B cell (primary cell): ENCODE data around the gene KRTCAP2. TPM values are rescaled to one million over a fixed set of nuclear protein-coding genes. Genes with fewer than 3 reads are reported as not detected.

Experiments used
- ATAC-seq: fragments of 200-7000 bp; cut with Tn5 transposase; one replicate; pipeline ENCODE4 v1.10.0; 2021; ENCODE audit warnings: low read depth, mild to moderate bottlenecking, moderate number of reproducible peaks, moderate library complexity
- CTCF ChIA-PET: fragments of 350-600 bp; sonication (Branson Sonifier 250); formaldehyde crosslinking; loops from one replicate; lab custom pipeline; 2021; ENCODE audit warnings: antibody characterized with exemption, inconsistent platforms; lab: Charles Lee
- POLR2A ChIA-PET: fragments of 350-600 bp; sonication (Branson Sonifier 250); formaldehyde crosslinking; loops from one replicate; lab custom pipeline; 2021; ENCODE audit warnings: antibody characterized with exemption; lab: Charles Lee
- DNase-seq: peaks from one replicate; pipeline ENCODE4 v3.0.0; 2013
- H2AFZ ChIP-seq: 2 replicates; pipeline ENCODE4 v1.6.1; 2012; ENCODE audit warnings: mild to moderate bottlenecking, low read depth, low read length; ENCODE audit not compliant: insufficient read depth, poor library complexity, severe bottlenecking
- H3K27ac ChIP-seq, 2 donors: 1 replicate in 1 of 2; 2 replicates in 1 of 2; pipeline ENCODE4 v1.5.1; 2012 to 2013; ENCODE audit warnings: low read length in 2 of 2, mild to moderate bottlenecking in 2 of 2, moderate library complexity in 1 of 2
- H3K27me3 ChIP-seq, 4 experiments: fragments of 200-600 bp in 1 of 4; sonication (generic) in 1 of 4; replicated peaks in 1 of 4; 1 replicate in 2 of 4; 2 replicates in 2 of 4; pipeline versions ENCODE4 v1.6.1 to v1.7.0; 2013 to 2016; ENCODE audit warnings: low read length in 3 of 4, mild to moderate bottlenecking in 2 of 4, mixed read lengths in 1 of 4, moderate library complexity in 1 of 4; ENCODE audit not compliant: insufficient read depth in 4 of 4, control insufficient read depth in 3 of 4; ENCODE audit errors: control extremely low read depth in 1 of 4
- H3K36me3 ChIP-seq, 2 experiments: replicated peaks in 1 of 2; 1 replicate in 1 of 2; 2 replicates in 1 of 2; pipeline versions ENCODE4 v1.6.1 to v1.7.1; 2013; ENCODE audit warnings: low read length in 1 of 2; ENCODE audit not compliant: insufficient read depth in 2 of 2, control insufficient read depth in 1 of 2; ENCODE audit errors: control extremely low read depth in 1 of 2, extremely low read depth in 1 of 2
- H3K4me1 ChIP-seq, 2 donors: fragments of 200-600 bp in 1 of 2; sonication (generic) in 1 of 2; 1 replicate in 1 of 2; 2 replicates in 1 of 2; pipeline versions ENCODE4 v1.5.1 to v1.6.1; 2013 to 2017; ENCODE audit warnings: low read length in 2 of 2; ENCODE audit not compliant: control insufficient read depth in 2 of 2, insufficient read depth in 2 of 2
- H3K4me2 ChIP-seq: replicated peaks from 2 replicates; pipeline ENCODE3; 2012; ENCODE audit warnings: mild to moderate bottlenecking, low read depth, low read length; ENCODE audit not compliant: poor library complexity, severe bottlenecking
- H3K4me3 ChIP-seq, 5 experiments: fragments of 200-600 bp in 1 of 5; sonication (generic) in 1 of 5; 1 replicate in 3 of 5; 2 replicates in 2 of 5; pipeline versions ENCODE4 v1.5.1 to v1.7.0; 2011 to 2016; ENCODE audit warnings: low read length in 4 of 5, mild to moderate bottlenecking in 4 of 5, low read depth in 2 of 5, control low read depth in 1 of 5, moderate library complexity in 1 of 5; ENCODE audit not compliant: insufficient read depth in 1 of 5; ENCODE audit errors: control extremely low read depth in 1 of 5, extremely low read depth in 1 of 5
- H3K79me2 ChIP-seq: fragments of 200-600 bp; sonication (generic); one replicate; pipeline ENCODE4 v1.6.0; 2016; ENCODE audit warnings: low read length; ENCODE audit not compliant: control insufficient read depth, insufficient read depth
- H3K9ac ChIP-seq: fragments of 200-600 bp; sonication (generic); 2 replicates; pipeline ENCODE4 v1.6.1; 2017; ENCODE audit warnings: mild to moderate bottlenecking, low read length, moderate library complexity
- H3K9me3 ChIP-seq, 3 donors: one replicate each; pipeline versions ENCODE4 v1.6.1 to v1.7.1; 2013; ENCODE audit warnings: low read length in 2 of 3; ENCODE audit not compliant: control insufficient read depth in 2 of 3, insufficient read depth in 1 of 3; ENCODE audit errors: control extremely low read depth in 1 of 3
- H4K20me1 ChIP-seq: 2 replicates; pipeline ENCODE4 v1.6.0; 2012; ENCODE audit warnings: mild to moderate bottlenecking, low read length; ENCODE audit not compliant: insufficient read depth, control insufficient read depth, poor library complexity, severe bottlenecking
- H3K27ac Mint-ChIP-seq: one replicate; pipeline ENCODE4 v1.8.0; 2021; ENCODE audit warnings: mixed read lengths
- H3K27me3 Mint-ChIP-seq: one replicate; pipeline ENCODE4 v1.8.0; 2021; ENCODE audit warnings: mixed read lengths
- H3K4me1 Mint-ChIP-seq: one replicate; pipeline ENCODE4 v1.8.0; 2021; ENCODE audit warnings: mixed read lengths
- H3K4me3 Mint-ChIP-seq: one replicate; pipeline ENCODE4 v1.8.0; 2021; ENCODE audit warnings: mixed read lengths
- H3K9me3 Mint-ChIP-seq: one replicate; pipeline ENCODE4 v1.8.0; 2022; ENCODE audit warnings: mixed read lengths; ENCODE audit not compliant: insufficient read depth
- CTCF ChIP-seq: fragments of 200-600 bp; IDR thresholded peaks from one replicate; pipeline ENCODE4 v1.8.0; 2022; ENCODE audit warnings: antibody characterized with exemption, mild to moderate bottlenecking
- EZH2 ChIP-seq: IDR thresholded peaks from 2 replicates; pipeline ENCODE4 v1.6.1; 2012; ENCODE audit warnings: borderline replicate concordance, low read depth, mild to moderate bottlenecking, moderate library complexity, low read length; ENCODE audit not compliant: insufficient read depth, poor library complexity, severe bottlenecking
- WGBS: methylation state at CpG from one replicate; pipeline ENCODE4 v1.1.5; 2013; ENCODE audit warnings: missing lambda C conversion rate; ENCODE audit not compliant: insufficient coverage; 5-methylcytosine and 5-hydroxymethylcytosine counted together
- intact Hi-C: fragments of 100-400 bp; cut with micrococcal nuclease; formaldehyde crosslinking; loops from one replicate; pipeline ENCODE4 v1.10.0; 2022
- polyA plus RNA-seq: library from polyadenylated mRNA; depleted of rRNA; stranded (reverse); fragments of >200 nt; gene quantifications from 2 replicates; pipeline ENCODE4 v1.2.3, GENCODE V29; 2012
- total RNA-seq, 2 donors: library from RNA; stranded (reverse); fragments of 120-200 nt in 1 of 2; gene quantifications; 1 replicate in 1 of 2; 2 replicates in 1 of 2; pipeline versions ENCODE4 v1.2.3 to v1.2.4, GENCODE V29; 2013 to 2022

Gene KRTCAP2
- total and polyA plus RNA-seq, 2 donors (not counting 1 experiment from before 2014, with no cell fraction given): 151 to 259 TPM

GRCh38 chr1:155126556-155127104, 46.5 kb downstream of the KRTCAP2 start:
- peaks cover 53% of the 10 kb centered on the region for H3K27me3 Mint-ChIP-seq
- peaks cover 0 to 7% (median 0%) of the 10 kb centered on the region in 3 donors for H3K9me3 ChIP-seq
- DNase-seq: peak; percentile 62
- intact Hi-C loops: loop anchor here (1.0 to 5.0 kb wide), 3 partner anchors 14 to 41 kb away; partner anchors contain the start of gene DPM3
- H3K4me1 Mint-ChIP-seq: peaks cover 34% of the 10 kb centered on the region
- H3K4me3 ChIP-seq: peak overlapping the region; percentile 26 to 58 (median 49)
- peak overlapping the region; percentile 93 for H3K4me3 Mint-ChIP-seq
- H3K4me2 ChIP-seq: peak overlapping the region; percentile 98
- peak overlapping the region; percentile 71 for H2AFZ ChIP-seq
- WGBS: 19% methylated on average over 32 of the region's 32 CpGs
- no peak overlapping the region for H3K27ac ChIP-seq
- TF ChIP-seq CTCF (no peak), EZH2 (no peak)
- H3K9ac ChIP-seq: peak overlapping the region; percentile 64
- POLR2A ChIA-PET: no interaction called here
- CTCF ChIA-PET: interaction anchor here (1.2 to 2.3 kb wide), 3 partner anchors 9 to 40 kb away, joined by 3 to 10 read pairs (median 5); partner anchors contain the start of gene SLC50A1
- H3K4me1 ChIP-seq: peaks cover 34 to 36% of the 10 kb centered on the region in 2 donors
- no peaks in the 10 kb centered on the region for H3K79me2 ChIP-seq
- H3K27me3 ChIP-seq: peaks cover 0 to 54% (median 27%) of the 10 kb centered on the region in 4 experiments
- H3K27ac Mint-ChIP-seq: peak overlapping the region; percentile 78
- peak; percentile 32 for ATAC-seq
- H3K9me3 Mint-ChIP-seq: no peaks in the 10 kb centered on the region
- H4K20me1 ChIP-seq: peaks cover 8% of the 10 kb centered on the region
- no peaks in the 10 kb centered on the region for H3K36me3 ChIP-seq

GRCh38 chr1:155125946-155126555, 47.1 kb downstream of the KRTCAP2 start:
- peaks cover 34 to 36% of the 10 kb centered on the region in 2 donors for H3K4me1 ChIP-seq
- no peaks in the 10 kb centered on the region for H3K36me3 ChIP-seq
- ChIA-PET POLR2A (no interaction called here), CTCF (interaction anchor here (1.2 to 2.3 kb wide), 3 partner anchors 9 to 41 kb away, joined by 3 to 10 read pairs (median 5); partner anchors contain the start of gene SLC50A1)
- peaks cover 0 to 54% (median 27%) of the 10 kb centered on the region in 4 experiments for H3K27me3 ChIP-seq
- H3K9me3 ChIP-seq: peaks cover 0 to 7% (median 0%) of the 10 kb centered on the region in 3 donors
- no peaks in the 10 kb centered on the region for H3K79me2 ChIP-seq
- no peaks in the 10 kb centered on the region for H3K9me3 Mint-ChIP-seq
- H3K27me3 Mint-ChIP-seq: peaks cover 57% of the 10 kb centered on the region
- peaks cover 34% of the 10 kb centered on the region for H3K4me1 Mint-ChIP-seq
- H3K27ac ChIP-seq: no peak overlapping the region
- ATAC-seq: no peak
- H3K4me3 Mint-ChIP-seq: peak overlapping the region; percentile 93
- H3K27ac Mint-ChIP-seq: no peak overlapping the region
- 80% methylated on average over 50 of the region's 53 CpGs for WGBS
- TF ChIP-seq CTCF (no peak), EZH2 (no peak)
- peaks cover 8% of the 10 kb centered on the region for H4K20me1 ChIP-seq
- H3K4me3 ChIP-seq: no peak overlapping the region
- no peak for DNase-seq
- H3K4me2 ChIP-seq: peak overlapping the region; percentile 98
- peak overlapping the region; percentile 71 for H2AFZ ChIP-seq
- H3K9ac ChIP-seq: peak overlapping the region; percentile 64
- intact Hi-C loops: loop anchor here (5.0 kb wide), 2 partner anchors 34 to 41 kb away; no protein-coding TSS in a partner anchor
